H1 (cell line): ENCODE results near the gene PTPN22. TPM values are rescaled to one million over a fixed set of nuclear protein-coding genes. Genes with fewer than 3 reads are reported as not detected.

Experiments used
- CTCF ChIA-PET: fragments of 300-600 bp; sonication (Branson Sonifier 250); formaldehyde crosslinking; loops from one replicate; lab custom pipeline; 2021; ENCODE audit not compliant: partially characterized antibody; lab: Charles Lee
- POLR2A ChIA-PET: fragments of 300-600 bp; sonication (Branson Sonifier 250); formaldehyde crosslinking; loops from one replicate; lab custom pipeline; 2021; ENCODE audit warnings: inconsistent platforms; ENCODE audit not compliant: partially characterized antibody; lab: Charles Lee
- DNase-seq, 2 experiments: peaks; one replicate each; pipeline versions ENCODE4 v3.0.0 to v3.0.0-alpha.2; 2010 to 2022; ENCODE audit warnings: low spot score in 2 of 2, low read depth in 1 of 2, mixed read lengths in 1 of 2
- FAIRE-seq: peaks from 2 replicates; lab custom pipeline; 2011; peaks lifted over from hg19 to GRCh38; lab: Jason Lieb, UNC
- H2AFZ ChIP-seq: 2 replicates; pipeline ENCODE4 v1.8.1; 2012; ENCODE audit warnings: low read length, inconsistent platforms
- H2AK5ac ChIP-seq: 2 replicates; pipeline ENCODE4 v1.6.1; 2013; ENCODE audit warnings: low read depth, low read length
- H2BK120ac ChIP-seq: replicated peaks from 2 replicates; pipeline ENCODE3; 2013; ENCODE audit warnings: low read depth, low read length, inconsistent platforms
- H2BK12ac ChIP-seq: 2 replicates; pipeline ENCODE4 v1.6.1; 2013; ENCODE audit warnings: low read depth, low read length
- H2BK15ac ChIP-seq: 2 replicates; pipeline ENCODE4 v1.6.1; 2013; ENCODE audit warnings: low read length
- H2BK20ac ChIP-seq: 2 replicates; pipeline ENCODE4 v1.6.1; 2013; ENCODE audit warnings: low read length
- H2BK5ac ChIP-seq: 2 replicates; pipeline ENCODE4 v1.6.1; 2013; ENCODE audit warnings: low read depth, low read length
- H3K14ac ChIP-seq: 2 replicates; pipeline ENCODE4 v1.6.1; 2013; ENCODE audit warnings: inconsistent platforms; ENCODE audit not compliant: insufficient read length
- H3K18ac ChIP-seq: 2 replicates; pipeline ENCODE4 v1.6.1; 2013; ENCODE audit warnings: low read length; ENCODE audit errors: extremely low read depth
- H3K23ac ChIP-seq: 2 replicates; pipeline ENCODE4 v1.6.1; 2013; ENCODE audit warnings: inconsistent platforms; ENCODE audit not compliant: insufficient read length
- H3K23me2 ChIP-seq: 2 replicates; pipeline ENCODE4 v1.6.1; 2013; ENCODE audit warnings: low read depth, low read length
- H3K27ac ChIP-seq: 2 replicates; pipeline ENCODE4 v1.6.1; 2011; ENCODE audit warnings: low read depth, low read length, inconsistent platforms
- H3K27me3 ChIP-seq, 4 experiments: replicated peaks in 1 of 4; 1 replicate in 1 of 4; 2 replicates in 3 of 4; pipeline versions ENCODE4 v1.6.1 to v1.8.1; 2011 to 2013; ENCODE audit warnings: low read length in 3 of 4, mild to moderate bottlenecking in 3 of 4, inconsistent platforms in 2 of 4, mixed read lengths in 2 of 4, moderate library complexity in 1 of 4; ENCODE audit not compliant: control insufficient read depth in 3 of 4, insufficient read depth in 3 of 4; ENCODE audit errors: extremely low read depth in 1 of 4
- H3K36me3 ChIP-seq, 4 experiments: 2 replicates each; pipeline versions ENCODE4 v1.6.1 to v1.8.1; 2011 to 2013; ENCODE audit warnings: mild to moderate bottlenecking in 4 of 4, low read length in 3 of 4, moderate library complexity in 2 of 4, control low read depth in 1 of 4, inconsistent platforms in 1 of 4; ENCODE audit not compliant: insufficient read depth in 4 of 4, control insufficient read depth in 2 of 4
- H3K4ac ChIP-seq: replicated peaks from 2 replicates; pipeline ENCODE3; 2013; ENCODE audit warnings: low read length, low read depth, mixed read lengths, inconsistent platforms; ENCODE audit not compliant: insufficient read length
- H3K4me1 ChIP-seq, 4 experiments: replicated peaks in 1 of 4; 1 replicate in 1 of 4; 2 replicates in 3 of 4; pipeline versions ENCODE4 v1.6.1 to v1.8.1; 2011 to 2013; ENCODE audit warnings: low read length in 3 of 4, inconsistent platforms in 2 of 4, mixed read lengths in 1 of 4; ENCODE audit not compliant: insufficient read depth in 4 of 4, control insufficient read depth in 3 of 4
- H3K4me2 ChIP-seq, 2 experiments: 2 replicates each; pipeline versions ENCODE4 v1.6.1 to v1.8.1; 2011 to 2013; ENCODE audit warnings: low read depth in 2 of 2, low read length in 2 of 2, control low read depth in 1 of 2, inconsistent platforms in 1 of 2, mild to moderate bottlenecking in 1 of 2; ENCODE audit not compliant: insufficient read depth in 1 of 2
- H3K4me3 ChIP-seq, 4 experiments: fragments of 200-600, 300-600 bp in 1 of 4; sonication (generic), shearing (Covaris generic), sonication (Bioruptor Twin) in 1 of 4; 2 replicates each; pipeline versions ENCODE4 v1.5.1 to v1.8.1; 2011 to 2016; ENCODE audit warnings: low read length in 4 of 4, low read depth in 3 of 4, control low read depth in 2 of 4, inconsistent platforms in 2 of 4, mild to moderate bottlenecking in 2 of 4, mixed read lengths in 1 of 4, moderate library complexity in 1 of 4; ENCODE audit not compliant: insufficient read depth in 2 of 4; ENCODE audit errors: extremely low read depth in 1 of 4
- H3K56ac ChIP-seq: replicated peaks from 2 replicates; pipeline ENCODE3; 2013; ENCODE audit warnings: low read depth, mild to moderate bottlenecking, mixed read lengths, low read length, inconsistent platforms; ENCODE audit not compliant: insufficient read length
- H3K79me1 ChIP-seq: 2 replicates; pipeline ENCODE4 v1.6.1; 2013; ENCODE audit warnings: low read depth, low read length, control low read depth
- H3K79me2 ChIP-seq, 2 experiments: 2 replicates each; pipeline versions ENCODE4 v1.6.1 to v1.8.1; 2012 to 2013; ENCODE audit warnings: low read length in 2 of 2, mild to moderate bottlenecking in 2 of 2, inconsistent platforms in 1 of 2; ENCODE audit not compliant: insufficient read depth in 2 of 2, control insufficient read depth in 1 of 2
- H3K9ac ChIP-seq, 4 experiments: replicated peaks in 1 of 4; 1 replicate in 1 of 4; 2 replicates in 3 of 4; pipeline versions ENCODE4 v1.6.1 to v1.8.1; 2011 to 2013; ENCODE audit warnings: low read depth in 3 of 4, low read length in 3 of 4, control low read depth in 2 of 4, mild to moderate bottlenecking in 2 of 4, moderate library complexity in 2 of 4, inconsistent platforms in 1 of 4; ENCODE audit errors: extremely low read depth in 1 of 4
- H3K9me3 ChIP-seq, 2 experiments: 2 replicates each; pipeline versions ENCODE4 v1.6.1 to v1.8.1; 2012 to 2013; ENCODE audit warnings: mild to moderate bottlenecking in 2 of 2, moderate library complexity in 2 of 2, control low read depth in 1 of 2, inconsistent platforms in 1 of 2, low read depth in 1 of 2, low read length in 1 of 2, mixed read lengths in 1 of 2; ENCODE audit not compliant: insufficient read depth in 2 of 2
- H4K20me1 ChIP-seq, 2 experiments: replicated peaks in 1 of 2; 2 replicates each; pipeline versions ENCODE3 to v1.8.1; 2011 to 2013; ENCODE audit warnings: inconsistent platforms in 2 of 2, low read length in 2 of 2, mild to moderate bottlenecking in 1 of 2; ENCODE audit not compliant: insufficient read depth in 2 of 2, control insufficient read depth in 1 of 2
- H4K5ac ChIP-seq: 2 replicates; pipeline ENCODE4 v1.6.1; 2013; ENCODE audit warnings: low read length, low read depth, mixed read lengths, inconsistent platforms; ENCODE audit not compliant: insufficient read length
- H4K8ac ChIP-seq: 2 replicates; pipeline ENCODE4 v1.8.0; 2013; ENCODE audit warnings: mild to moderate bottlenecking, moderate library complexity, low read length, inconsistent platforms; ENCODE audit not compliant: insufficient read depth; ENCODE audit errors: extremely low read depth
- H4K91ac ChIP-seq: replicated peaks from 2 replicates; pipeline ENCODE3; 2013; ENCODE audit warnings: low read length, mixed read lengths, inconsistent platforms; ENCODE audit not compliant: insufficient read length
- ASH2L ChIP-seq: fragments of 200-600, 300-600 bp; sonication (generic); IDR thresholded peaks from one replicate; pipeline ENCODE4 v1.7.1; 2017; ENCODE audit warnings: low read length
- ATF2 ChIP-seq: IDR thresholded peaks from 2 replicates; pipeline ENCODE4 v1.6.1; 2012; ENCODE audit warnings: low read length, inconsistent platforms
- BRCA1 ChIP-seq: IDR thresholded peaks from 2 replicates; pipeline ENCODE4 v1.6.1; 2012; ENCODE audit warnings: low read depth, low read length, improper control_type of control experiment
- CBX8 ChIP-seq: fragments of 300-800, 300-1000 bp; sonication (generic); IDR thresholded peaks from 2 replicates; pipeline ENCODE4 v1.7.1; 2016; ENCODE audit warnings: low read depth, low read length, borderline replicate concordance
- GTF2F1 ChIP-seq: IDR thresholded peaks from 2 replicates; pipeline ENCODE4 v1.6.1; 2012; ENCODE audit warnings: low read depth, low read length, improper control_type of control experiment, borderline replicate concordance
- HDAC2 ChIP-seq, 2 experiments: fragments of 300-600 bp in 1 of 2; sonication (generic) in 1 of 2; IDR thresholded peaks; 2 replicates each; pipeline ENCODE4 v1.6.1; 2011 to 2012; ENCODE audit warnings: low read depth in 2 of 2, low read length in 2 of 2, mild to moderate bottlenecking in 2 of 2, moderate library complexity in 2 of 2, borderline replicate concordance in 1 of 2, inconsistent platforms in 1 of 2
- HDAC6 ChIP-seq: IDR thresholded peaks from one replicate; pipeline ENCODE4 v1.7.1; 2012; ENCODE audit warnings: low read depth, mild to moderate bottlenecking, inconsistent platforms, low read length, moderate library complexity
- KDM5A ChIP-seq: fragments of 200-600 bp; IDR thresholded peaks from 2 replicates; pipeline ENCODE4 v1.7.1; 2012; ENCODE audit warnings: mild to moderate bottlenecking, low read length, inconsistent platforms, mixed read lengths
- NRF1 ChIP-seq: IDR thresholded peaks from 2 replicates; pipeline ENCODE4 v1.6.1; 2011; ENCODE audit warnings: mild to moderate bottlenecking, low read depth, low read length, improper control_type of control experiment
- POLR2A ChIP-seq, 2 experiments: IDR thresholded peaks; 1 replicate in 1 of 2; 2 replicates in 1 of 2; pipeline ENCODE4 v1.6.1; 2011; ENCODE audit warnings: low read depth in 2 of 2, low read length in 2 of 2, mild to moderate bottlenecking in 2 of 2; ENCODE audit errors: control extremely low read depth in 1 of 2
- SAP30 ChIP-seq: fragments of 300-600 bp; sonication (generic); IDR thresholded peaks from 2 replicates; pipeline ENCODE4 v1.7.1; 2012; ENCODE audit warnings: low read length, moderate library complexity, mild to moderate bottlenecking, inconsistent platforms; ENCODE audit not compliant: insufficient read depth, insufficient replicate concordance
- SP2 ChIP-seq: IDR thresholded peaks from 2 replicates; pipeline ENCODE4 v1.6.1; 2012; ENCODE audit warnings: mild to moderate bottlenecking, low read length, inconsistent platforms
- TAF1 ChIP-seq: IDR thresholded peaks from 2 replicates; pipeline ENCODE4 v1.6.1; 2011; ENCODE audit warnings: mild to moderate bottlenecking, low read depth, low read length
- TBP ChIP-seq: IDR thresholded peaks from 2 replicates; pipeline ENCODE4 v1.6.1; 2011; ENCODE audit warnings: low read depth, low read length, improper control_type of control experiment
- WGBS, 2 experiments: shearing (Covaris generic) in 1 of 2; methylation state at CpG; one replicate each; pipeline versions ENCODE4 v1.1.6 to v1.1.7; 2013 to 2015; ENCODE audit warnings: low lambda C conversion rate in 2 of 2, mixed read lengths in 2 of 2, inconsistent platforms in 1 of 2, low coverage in 1 of 2, missing lambda C conversion rate in 1 of 2; ENCODE audit not compliant: insufficient replicate concordance in 2 of 2, insufficient coverage in 1 of 2, insufficient read length in 1 of 2; ENCODE audit errors: extremely low coverage in 1 of 2, missing lambda C conversion rate in 1 of 2; 5-methylcytosine and 5-hydroxymethylcytosine counted together
- polyA plus RNA-seq, 7 experiments: library from polyadenylated mRNA; depleted of rRNA in 3 of 7; stranded (reverse) in 5 of 7; unstranded in 2 of 7; fragments of >200 nt in 5 of 7; fragments of 200-250 nt in 2 of 7; gene quantifications; 1 replicate in 5 of 7; 2 replicates in 1 of 7; 4 replicates in 1 of 7; pipeline versions ENCODE4 v1.2.1 to v1.2.3, GENCODE V29; 2011 to 2013; ENCODE audit warnings: missing spikeins in 2 of 7, mixed read lengths in 2 of 7
- total RNA-seq: library from RNA; stranded (reverse); fragmentation: NEBNext Ultra II Directional; extraction: Animal tissue kit (Norgen Biotek cat#: 25700); gene quantifications from 2 replicates; pipeline ENCODE4 v1.2.1, GENCODE V29; 2021

PTPN22 gene
- total and polyA plus RNA-seq, 2 of the 8 experiments (the other 6 are each of a cell fraction or from before 2014, with no cell fraction given), result not detected

DNA sequence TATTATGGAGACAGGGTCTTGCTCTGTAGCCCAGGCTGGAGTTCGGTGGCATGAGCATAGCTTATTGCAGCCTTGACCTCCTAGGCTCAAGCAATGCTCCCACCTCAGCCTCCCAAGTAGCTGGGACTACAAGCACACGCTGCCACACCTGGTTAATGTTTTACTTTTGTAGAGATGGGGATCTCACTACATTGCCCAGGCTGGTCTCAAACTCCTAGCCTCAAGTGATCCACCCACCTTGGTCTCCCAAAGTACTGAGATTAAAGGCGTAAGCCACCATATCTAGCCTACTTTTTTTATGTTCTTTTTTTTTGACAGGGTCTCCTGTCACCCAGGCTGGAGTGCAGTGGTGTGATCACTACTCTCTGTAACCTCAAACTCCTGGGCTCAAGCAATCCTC is 21.8 kb upstream of the PTPN22 start:
- no peak overlapping the region for H3K14ac ChIP-seq
- H3K79me2 ChIP-seq, result no peaks in the 10 kb centered on the region
- no peak overlapping the region for H2BK5ac ChIP-seq
- H2BK12ac ChIP-seq, result no peak overlapping the region
- H2AK5ac ChIP-seq, result no peak overlapping the region
- H3K27ac ChIP-seq, result no peak overlapping the region
- H3K4me2 ChIP-seq, result no peak overlapping the region
- POLR2A ChIA-PET, result interaction anchor here (0.7 to 1.2 kb wide), 2 partner anchors 9 to 18 kb away, joined by 3 read pairs; no protein-coding TSS in a partner anchor
- no peaks in the 10 kb centered on the region for H4K20me1 ChIP-seq
- H3K9me3 ChIP-seq, result no peaks in the 10 kb centered on the region
- no peak overlapping the region for H2BK120ac ChIP-seq
- H3K79me1 ChIP-seq, result no peaks in the 10 kb centered on the region
- H3K18ac ChIP-seq, result no peak overlapping the region
- H3K9ac ChIP-seq, result no peak overlapping the region
- no peak overlapping the region for H4K5ac ChIP-seq
- WGBS, 2 experiments, result 87% methylated on average over 3 of the region's 3 CpGs; no CpG with 5 or more reads in 1 of the 2 experiments
- H3K4me3 ChIP-seq, result no peak overlapping the region
- no peak overlapping the region for H3K23ac ChIP-seq
- no peaks in the 10 kb centered on the region for H3K23me2 ChIP-seq
- no peak for FAIRE-seq
- peaks cover 0 to 5% (median 2%) of the 10 kb centered on the region in 4 experiments; a peak in 3 of 8 replicates for H3K36me3 ChIP-seq
- H2BK20ac ChIP-seq, result no peak overlapping the region
- H4K8ac ChIP-seq, result no peak overlapping the region
- H3K27me3 ChIP-seq, result no peaks in the 10 kb centered on the region
- H3K4me1 ChIP-seq, result no peaks in the 10 kb centered on the region
- DNase-seq, result no peak
- CTCF ChIA-PET, result no interaction called here
- H3K4ac ChIP-seq, result no peak overlapping the region
- H4K91ac ChIP-seq, result no peak overlapping the region
- no peak overlapping the region for H3K56ac ChIP-seq
- H2BK15ac ChIP-seq, result no peak overlapping the region
- no peak overlapping the region for H2AFZ ChIP-seq
- no peak for TF ChIP-seq TAF1
- TF ChIP-seq GTF2F1, result no peak
- no peak for TF ChIP-seq ASH2L
- TF ChIP-seq POLR2A (IDR thresholded peaks at IDR 0.05; ENCODE audit: control extremely low read depth in 1 of 2, low read depth in 2 of 2, low read length in 2 of 2), result no peak
- TF ChIP-seq TBP, result no peak
- no peak for TF ChIP-seq SP2
- TF ChIP-seq SAP30, result no peak
- TF ChIP-seq NRF1, result no peak
- no peak for TF ChIP-seq KDM5A
- no peak for TF ChIP-seq CBX8
- no peak for TF ChIP-seq HDAC2 (IDR thresholded peaks at IDR 0.05; ENCODE audit: borderline replicate concordance in 1 of 2, low read depth in 2 of 2, low read length in 2 of 2)
- no peak for TF ChIP-seq HDAC6
- no peak for TF ChIP-seq ATF2
- TF ChIP-seq BRCA1, result no peak
